Measurements from ENCODE around the gene ACAT1. TPM values are rescaled to one million over a fixed set of nuclear protein-coding genes. Genes with fewer than 3 reads are reported as not detected.

Gene ACAT1
- total and polyA plus RNA-seq, 2 of the 4 experiments (the other 2 are of a cell fraction), result 57.7 to 59.9 TPM

GRCh38 chr11:108131993-108132392, 10.6 kb downstream of the ACAT1 start:
- DNase-seq (peak; percentile 8), ATAC-seq (ENCODE audit: low read depth) (peak; percentile 35; the same call in 1 of the 2 replicates)
- in situ Hi-C loops (cut with MboI; ENCODE audit: low sequenced_read_pairs), result no loop called here
- H3K27ac ChIP-seq (ENCODE audit: insufficient read depth, low read length), result no peak overlapping the region
- no peak overlapping the region for H3K18ac ChIP-seq (ENCODE audit: low read depth, low read length)
- no peak overlapping the region for H3K56ac ChIP-seq (ENCODE audit: extremely low read depth, insufficient read depth, low read length)
- H2BK15ac ChIP-seq (ENCODE audit: low read depth, low read length), result no peak overlapping the region
- H3K14ac ChIP-seq (replicated peaks; ENCODE audit: low read depth, low read length), result no peak overlapping the region
- no peaks in the 10 kb centered on the region for H3K4me1 ChIP-seq (ENCODE audit: control insufficient read depth, insufficient read depth, low read length)
- no peak overlapping the region for H3K23ac ChIP-seq (ENCODE audit: low read depth, low read length)
- H2BK5ac ChIP-seq (ENCODE audit: low read depth, low read length, poor library complexity, severe bottlenecking), result no peak overlapping the region
- H4K20me1 ChIP-seq (ENCODE audit: insufficient read depth, low read length), result no peaks in the 10 kb centered on the region
- no peak overlapping the region for H3K4me2 ChIP-seq (ENCODE audit: low read depth, low read length)
- H2BK120ac ChIP-seq (ENCODE audit: low read depth, low read length), result no peak overlapping the region
- H4K8ac ChIP-seq (ENCODE audit: low read depth in 2 of 2, low read length in 2 of 2), result no peak overlapping the region
- H3K9me3 ChIP-seq (ENCODE audit: control insufficient read depth, insufficient read depth, low read length), result no peaks in the 10 kb centered on the region
- POLR2A ChIA-PET (ENCODE audit: unreplicated experiment), result no interaction called here
- dilution Hi-C loops (cut with HindIII; ENCODE audit: low sequenced_read_pairs, unreplicated experiment), result no loop called here
- H2AK5ac ChIP-seq (ENCODE audit: low read depth, low read length), result no peak overlapping the region
- no peak overlapping the region for H3K4ac ChIP-seq (ENCODE audit: low read depth, low read length)
- H4K91ac ChIP-seq (ENCODE audit: insufficient read depth, low read depth, low read length), result no peak overlapping the region
- H3K4me3 ChIP-seq (ENCODE audit: insufficient read depth, low read depth, low read length), result no peak overlapping the region
- intact Hi-C loops (cut with micrococcal nuclease), result no loop called here
- H3K79me1 ChIP-seq (ENCODE audit: low read depth in 1 of 2, low read length in 2 of 2), result peaks cover 4 to 21% of the 10 kb centered on the region in 2 experiments; a peak in 3 of 4 replicates
- H3K36me3 ChIP-seq (ENCODE audit: control insufficient read depth, insufficient read depth, low read length), result peaks cover 6% of the 10 kb centered on the region
- peaks cover 5% of the 10 kb centered on the region for H3K9me1 ChIP-seq (ENCODE audit: insufficient read depth, low read length)
- H2AFZ ChIP-seq (replicated peaks; ENCODE audit: low read length, poor library complexity), result no peak overlapping the region
- H4K5ac ChIP-seq (ENCODE audit: low read depth, low read length), result no peak overlapping the region
- no peak overlapping the region for H3K9ac ChIP-seq (ENCODE audit: low read depth, low read length)
- no peak overlapping the region for H2AK9ac ChIP-seq (replicated peaks; ENCODE audit: low read depth, low read length, poor library complexity)
- H3K27me3 ChIP-seq (ENCODE audit: control insufficient read depth, insufficient read depth, low read length), result no peaks in the 10 kb centered on the region
- no TSS peak for BruUV-seq (replicated peaks)
- no peak overlapping the region for H2BK20ac ChIP-seq (ENCODE audit: low read depth, low read length)
- CTCF ChIA-PET, result no interaction called here
- WGBS, 2 experiments (ENCODE audit: extremely low coverage in 2 of 2, insufficient read length in 1 of 2), result no CpG with 5 or more reads among the region's 1 CpG
- TF ChIP-seq NFE2L2 (IDR thresholded peaks at IDR 0.05; ENCODE audit: low read depth, low read length), result no peak
- no peak for TF ChIP-seq CHD1 (IDR thresholded peaks at IDR 0.05; ENCODE audit: low read depth, low read length)
- no peak for TF ChIP-seq ELK1 (IDR thresholded peaks at IDR 0.05; ENCODE audit: borderline replicate concordance, low read depth, low read length)
- TF ChIP-seq MAFK (IDR thresholded peaks at IDR 0.05; ENCODE audit: low read depth, low read length), result no peak
- no peak for TF ChIP-seq MXI1 (IDR thresholded peaks at IDR 0.05; ENCODE audit: borderline replicate concordance, low read depth, low read length)
- TF ChIP-seq MAZ (IDR thresholded peaks at IDR 0.05; ENCODE audit: borderline replicate concordance, low read depth, low read length), result no peak
- no peak for TF ChIP-seq RFX5 (IDR thresholded peaks at IDR 0.05; ENCODE audit: low read depth, low read length)
- no peak for TF ChIP-seq CEBPB (IDR thresholded peaks at IDR 0.05; ENCODE audit: low read depth, low read length)
- TF ChIP-seq BHLHE40 (IDR thresholded peaks at IDR 0.05; ENCODE audit: low read depth, low read length), result no peak
- TF ChIP-seq RAD21 (IDR thresholded peaks at IDR 0.05; ENCODE audit: low read length), result no peak
- TF ChIP-seq CTCF (conservative IDR thresholded peaks at IDR 0.05; ENCODE audit: low read depth, low read length), result no peak
- no peak for TF ChIP-seq SMC3 (IDR thresholded peaks at IDR 0.05; ENCODE audit: low read depth, low read length)
- TF ChIP-seq RCOR1 (IDR thresholded peaks at IDR 0.05; ENCODE audit: insufficient replicate concordance, low read length), result no peak
- no peak for TF ChIP-seq USF2 (IDR thresholded peaks at IDR 0.05; ENCODE audit: low read depth, low read length)
- TF ChIP-seq POLR2A (IDR thresholded peaks at IDR 0.05; ENCODE audit: low read depth, low read length), result no peak
- no peak for TF ChIP-seq FOS (IDR thresholded peaks at IDR 0.05; ENCODE audit: low read depth, low read length)

All from IMR-90 (cell line).